ENCODE results near the gene GALNT1.

- no peak for TF ChIP-seq CTCF (IDR thresholded peaks at IDR 0.05; ENCODE audit: low read depth, low read length)
- no peak for TF ChIP-seq POLR2A (IDR thresholded peaks at IDR 0.05; ENCODE audit: extremely low read depth, insufficient read length)
- TF ChIP-seq MYC (IDR thresholded peaks at IDR 0.05; ENCODE audit: low read depth, low read length): no peak
- TF ChIP-seq MAX (IDR thresholded peaks at IDR 0.05; ENCODE audit: low read depth, low read length): no peak
Observed at GRCh38 chr18:35585608-35586007, 4.1 kb downstream of the GALNT1 start.
